Erythroblast (primary cell): ENCODE results near the gene C11orf21.

ENCODE experiments used
- GATA1 ChIP-seq: IDR thresholded peaks from 2 replicates; pipeline ENCODE4 v1.6.1; 2011; ENCODE audit warnings: low read depth, mild to moderate bottlenecking, control low read depth, low read length, moderate library complexity
- POLR2A ChIP-seq: IDR thresholded peaks from 2 replicates; pipeline ENCODE4 v1.6.1; 2011; ENCODE audit warnings: mild to moderate bottlenecking, low read length

- no peak for TF ChIP-seq POLR2A
- no peak for TF ChIP-seq GATA1
Measured at GRCh38 chr11:2310073-2310785, 8.5 kb upstream of the C11orf21 start.
